ENCODE measurements around the gene PDZD2.
"Not testable (repeated sequence)": the region's sequence is repeated elsewhere in the genome, so short reads cannot be mapped to it uniquely, and the experiment has no call there.

The PDZD2 gene

GRCh38 chr5:31639481-31640411 lies 815 bp downstream of the PDZD2 start:
- no peak for DNase-seq

- no peak for DNase-seq
Observed at GRCh38 chr5:31640573-31640972, 1.6 kb downstream of the PDZD2 start.

- DNase-seq = no peak
Observed at GRCh38 chr5:31641059-31641458, 2.1 kb downstream of the PDZD2 start.

- DNase-seq = no peak
Observed at GRCh38 chr5:31641575-31641974, 2.6 kb downstream of the PDZD2 start.

GRCh38 chr5:31645420-31646081 lies 6.6 kb downstream of the PDZD2 start:
- no peak for DNase-seq

GRCh38 chr5:31648326-31648725 lies 9.4 kb downstream of the PDZD2 start:
- DNase-seq = no peak

GRCh38 chr5:31651241-31651640 lies 12.3 kb downstream of the PDZD2 start:
- no peak for DNase-seq

GRCh38 chr5:31655491-31655890 lies 16.6 kb downstream of the PDZD2 start:
- DNase-seq = no peak

GRCh38 chr5:31656806-31657205 lies 17.9 kb downstream of the PDZD2 start:
- DNase-seq = no peak

GRCh38 chr5:31657315-31657979 lies 18.5 kb downstream of the PDZD2 start:
- no peak for DNase-seq

- DNase-seq = no peak
Observed at GRCh38 chr5:31661257-31661656, 22.3 kb downstream of the PDZD2 start.

GRCh38 chr5:31663519-31663918 lies 24.6 kb downstream of the PDZD2 start:
- DNase-seq = no peak

GRCh38 chr5:31664566-31664965 lies 25.6 kb downstream of the PDZD2 start:
- peak; percentile 18 for DNase-seq

- no peak for DNase-seq
Observed at GRCh38 chr5:31671339-31671741, 32.4 kb downstream of the PDZD2 start.

- DNase-seq = no peak
Observed at GRCh38 chr5:31674371-31674951, 35.5 kb downstream of the PDZD2 start.

- no peak for DNase-seq
Observed at GRCh38 chr5:31675472-31675871, 36.5 kb downstream of the PDZD2 start.

GRCh38 chr5:31678180-31678579 lies 39.2 kb downstream of the PDZD2 start:
- no peak for DNase-seq

- DNase-seq = no peak
Observed at GRCh38 chr5:31680528-31680927, 41.6 kb downstream of the PDZD2 start.

- no peak for DNase-seq
Observed at GRCh38 chr5:31682025-31682424, 43.1 kb downstream of the PDZD2 start.

- DNase-seq = no peak
Observed at GRCh38 chr5:31682851-31683250, 43.9 kb downstream of the PDZD2 start.

GRCh38 chr5:31688515-31689092 lies 49.7 kb downstream of the PDZD2 start:
- DNase-seq = no peak

GRCh38 chr5:31691408-31691807 lies 52.5 kb downstream of the PDZD2 start:
- DNase-seq = not testable (repeated sequence)

Measured in NCI-H226 (cell line).